LNCaP clone FGC (cell line): Measurements from ENCODE around the gene DOCK3.
A peak's percentile ranks its signal among the peaks of the same experiment; 100 is the strongest.
"Not testable (repeated sequence)": the region's sequence is repeated elsewhere in the genome, so short reads cannot be mapped to it uniquely, and the experiment has no call there.

ENCODE experiments used
- DNase-seq: peaks from one replicate; pipeline ENCODE4 v3.0.0-alpha.2; 2011; ENCODE audit warnings: low read depth
- H3K4me3 ChIP-seq: 2 replicates; pipeline ENCODE4 v1.5.1; 2011; ENCODE audit warnings: mild to moderate bottlenecking, low read depth, low read length, control low read depth
- CTCF ChIP-seq: IDR thresholded peaks from 2 replicates; pipeline ENCODE4 v1.5.1; 2012; ENCODE audit warnings: mild to moderate bottlenecking; ENCODE audit not compliant: control insufficient read depth, insufficient read depth; ENCODE audit errors: extremely low read depth

Gene DOCK3

GRCh38 chr3:50923955-50924354 lies 249.2 kb downstream of the DOCK3 start:
- TF ChIP-seq CTCF, result no peak
- no peak for DNase-seq
- no peak overlapping the region for H3K4me3 ChIP-seq

- TF ChIP-seq CTCF, result no peak
- H3K4me3 ChIP-seq, result no peak overlapping the region
- DNase-seq, result no peak
Measured at GRCh38 chr3:50924638-50925037, 249.9 kb downstream of the DOCK3 start.

- TF ChIP-seq CTCF, result no peak
- DNase-seq, result peak; percentile 10
- H3K4me3 ChIP-seq, result no peak overlapping the region
Measured at GRCh38 chr3:50926868-50927267, 252.1 kb downstream of the DOCK3 start.

- no peak for DNase-seq
- TF ChIP-seq CTCF, result no peak
- H3K4me3 ChIP-seq, result no peak overlapping the region
Measured at GRCh38 chr3:50930371-50931208, 255.9 kb downstream of the DOCK3 start.

- not testable (repeated sequence) for DNase-seq, H3K4me3 ChIP-seq
Measured at GRCh38 chr3:50932918-50933317, 258.2 kb downstream of the DOCK3 start.

GRCh38 chr3:50936389-50936788 lies 261.7 kb downstream of the DOCK3 start:
- no peak for DNase-seq
- TF ChIP-seq CTCF, result no peak
- H3K4me3 ChIP-seq, result no peak overlapping the region

GRCh38 chr3:50947419-50947818 lies 272.7 kb downstream of the DOCK3 start:
- no peak for TF ChIP-seq CTCF
- H3K4me3 ChIP-seq, result no peak overlapping the region
- DNase-seq, result no peak
